HG03066 (cell line): Measurements from ENCODE around the gene SLC26A1.

ENCODE experiments used
- ATAC-seq: cut with Tn5 transposase; IDR thresholded peaks from one replicate; pipeline ENCODE4 v1.9.1; 2021; ENCODE audit warnings: low read depth; ENCODE audit not compliant: unreplicated experiment

SLC26A1 gene

DNA sequence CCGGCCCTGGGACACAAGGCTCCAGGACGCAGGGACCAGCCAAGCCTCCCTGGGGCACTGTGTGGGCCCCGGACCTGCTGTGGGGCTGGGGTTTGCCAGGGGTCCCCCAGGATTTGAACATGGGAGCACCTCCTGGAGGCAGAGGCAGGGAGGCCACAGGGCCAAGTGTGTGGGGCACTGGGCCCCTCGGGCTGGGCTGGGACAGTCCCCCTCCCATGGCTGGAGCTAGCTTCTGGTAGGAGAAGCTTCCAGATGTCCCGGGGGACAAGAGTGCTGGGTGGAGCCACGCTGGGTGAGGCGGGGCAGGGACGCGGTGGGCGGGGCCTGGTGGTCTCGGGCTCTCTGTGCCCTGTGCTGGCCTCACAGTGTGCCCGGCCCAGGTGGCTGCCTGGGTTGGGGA lies 36.8 kb upstream of the SLC26A1 start:
- ATAC-seq = no peak

- ATAC-seq = no peak
These were observed 36.3 kb upstream of the SLC26A1 start for GRCh38 chr4:1029529-1029928.

DNA sequence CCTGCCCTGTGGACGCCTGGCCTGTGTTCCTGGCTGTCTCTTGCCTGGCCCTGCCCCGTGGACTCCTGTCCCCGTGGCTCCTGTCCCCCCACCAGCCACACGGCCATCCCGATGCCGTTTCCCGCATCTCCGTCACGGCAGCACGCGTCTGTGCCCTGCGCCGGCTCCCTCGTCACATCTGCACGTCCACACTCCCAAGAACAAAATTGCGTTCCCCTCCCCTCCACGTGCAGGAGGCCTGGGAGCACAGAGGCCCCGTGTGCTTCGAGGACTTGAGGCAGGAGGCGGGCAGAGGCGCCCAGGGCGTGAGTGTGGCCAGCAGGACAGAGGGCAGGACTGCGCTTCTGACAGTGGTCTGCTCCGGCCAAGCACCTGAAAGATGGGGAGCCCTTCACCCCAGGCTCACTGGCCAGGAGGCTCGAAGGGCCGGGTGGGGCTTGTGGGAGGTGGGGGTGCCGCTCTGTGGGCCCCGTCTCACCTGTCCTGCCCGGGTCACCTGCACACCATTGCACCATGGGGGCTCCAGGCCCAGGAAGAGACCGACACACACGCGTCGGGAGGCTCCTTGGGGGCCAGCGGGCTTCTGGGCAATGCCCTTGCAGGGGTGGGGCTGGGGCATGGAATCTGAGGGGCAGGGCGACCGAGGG lies 35.5 kb upstream of the SLC26A1 start:
- ATAC-seq = no peak

GRCh38 chr4:1027915-1028238 lies 34.7 kb upstream of the SLC26A1 start:
- ATAC-seq = no peak

GRCh38 chr4:1027219-1027914 lies 34.2 kb upstream of the SLC26A1 start:
- ATAC-seq = no peak

DNA sequence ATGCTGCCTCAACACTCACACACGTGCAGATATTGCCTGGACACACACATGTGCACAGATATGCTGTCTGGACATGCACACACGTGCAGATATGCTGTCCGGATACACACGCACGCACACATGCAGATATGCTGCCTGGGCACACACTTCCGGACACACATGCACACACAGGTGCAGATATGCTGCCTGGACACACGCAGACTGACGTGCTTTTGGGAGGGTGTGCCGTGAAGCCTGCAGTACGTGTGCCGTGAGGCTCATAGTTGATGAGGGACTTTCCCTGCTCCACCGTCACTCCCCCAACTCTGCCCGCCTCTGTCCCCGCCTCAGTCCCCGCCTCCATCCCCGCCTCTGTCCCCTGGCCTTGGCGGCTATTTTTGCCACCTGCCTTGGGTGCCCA lies 32.9 kb upstream of the SLC26A1 start:
- ATAC-seq = peak; percentile 60

GRCh38 chr4:1024882-1025545 lies 31.8 kb upstream of the SLC26A1 start:
- no peak for ATAC-seq

DNA sequence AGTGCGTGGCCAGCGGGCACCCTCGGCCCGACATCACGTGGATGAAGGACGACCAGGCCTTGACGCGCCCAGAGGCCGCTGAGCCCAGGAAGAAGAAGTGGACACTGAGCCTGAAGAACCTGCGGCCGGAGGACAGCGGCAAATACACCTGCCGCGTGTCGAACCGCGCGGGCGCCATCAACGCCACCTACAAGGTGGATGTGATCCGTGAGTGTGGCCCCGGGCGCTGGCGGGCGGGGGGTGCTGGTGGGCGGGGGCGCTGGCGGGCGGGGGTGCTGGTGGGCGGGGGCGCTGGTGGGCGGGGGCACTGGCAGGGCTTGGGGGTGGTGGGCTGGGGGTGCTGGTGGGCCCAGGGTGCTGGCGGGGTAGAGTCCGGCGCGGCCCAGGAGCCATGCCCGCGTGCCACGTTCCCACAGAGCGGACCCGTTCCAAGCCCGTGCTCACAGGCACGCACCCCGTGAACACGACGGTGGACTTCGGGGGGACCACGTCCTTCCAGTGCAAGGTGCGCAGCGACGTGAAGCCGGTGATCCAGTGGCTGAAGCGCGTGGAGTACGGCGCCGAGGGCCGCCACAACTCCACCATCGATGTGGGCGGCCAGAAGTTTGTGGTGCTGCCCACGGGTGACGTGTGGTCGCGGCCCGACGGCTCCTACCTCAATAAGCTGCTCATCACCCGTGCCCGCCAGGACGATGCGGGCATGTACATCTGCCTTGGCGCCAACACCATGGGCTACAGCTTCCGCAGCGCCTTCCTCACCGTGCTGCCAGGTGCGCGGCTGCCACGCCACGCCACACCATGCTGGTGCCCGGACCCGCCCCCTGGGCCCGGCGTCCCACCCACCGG lies 30.9 kb upstream of the SLC26A1 start:
- no peak for ATAC-seq

DNA sequence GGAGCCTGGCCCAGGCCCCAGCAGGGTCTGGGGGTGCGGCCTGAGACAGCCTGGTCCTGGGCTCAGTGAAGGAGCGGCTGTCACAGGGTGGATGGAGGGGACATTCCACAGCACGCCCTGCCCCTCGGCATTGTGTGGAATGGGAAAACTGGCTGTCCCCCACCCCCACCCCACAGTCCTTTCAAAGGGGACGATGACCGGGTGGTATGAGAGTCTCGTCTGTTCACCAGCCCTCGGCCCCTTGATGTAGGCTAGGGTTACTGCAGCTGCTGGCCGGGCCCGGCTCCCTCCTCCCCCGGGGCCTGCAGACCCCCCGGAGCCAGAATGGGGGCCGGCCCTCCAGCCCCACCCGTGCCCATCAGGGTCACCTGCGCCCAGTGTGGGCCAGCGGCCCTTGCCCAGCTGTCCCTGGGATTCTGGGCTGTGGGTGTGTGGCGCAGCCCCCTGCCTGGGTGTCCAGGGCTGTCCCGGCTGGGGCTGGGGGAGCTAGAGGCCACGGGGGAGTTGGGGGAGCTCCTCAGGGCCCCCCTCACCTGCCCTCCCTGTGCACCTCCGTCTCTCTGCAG lies 30.0 kb upstream of the SLC26A1 start:
- no peak for ATAC-seq

DNA sequence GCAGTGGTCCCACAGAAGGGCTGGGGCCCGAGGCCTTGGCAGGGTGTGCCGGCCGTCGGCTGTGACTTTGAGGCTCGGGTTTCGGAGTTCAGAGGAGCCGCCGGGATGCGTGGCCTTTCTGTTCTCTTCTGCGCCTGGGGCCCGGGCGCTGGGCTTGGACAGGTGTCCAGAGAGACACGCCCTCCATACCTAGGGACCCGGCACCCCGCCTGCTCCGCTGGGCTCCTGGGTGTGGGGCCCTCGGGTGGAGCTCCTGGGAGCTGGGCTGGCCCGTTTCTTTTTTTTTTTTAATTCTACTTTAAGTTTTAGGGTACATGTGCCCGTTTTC lies 29.5 kb upstream of the SLC26A1 start:
- no peak for ATAC-seq

- no peak for ATAC-seq
These were observed 29.0 kb upstream of the SLC26A1 start for GRCh38 chr4:1022051-1022738.

- ATAC-seq = peak; percentile 80
These were observed 28.3 kb upstream of the SLC26A1 start for GRCh38 chr4:1021386-1022050.

DNA sequence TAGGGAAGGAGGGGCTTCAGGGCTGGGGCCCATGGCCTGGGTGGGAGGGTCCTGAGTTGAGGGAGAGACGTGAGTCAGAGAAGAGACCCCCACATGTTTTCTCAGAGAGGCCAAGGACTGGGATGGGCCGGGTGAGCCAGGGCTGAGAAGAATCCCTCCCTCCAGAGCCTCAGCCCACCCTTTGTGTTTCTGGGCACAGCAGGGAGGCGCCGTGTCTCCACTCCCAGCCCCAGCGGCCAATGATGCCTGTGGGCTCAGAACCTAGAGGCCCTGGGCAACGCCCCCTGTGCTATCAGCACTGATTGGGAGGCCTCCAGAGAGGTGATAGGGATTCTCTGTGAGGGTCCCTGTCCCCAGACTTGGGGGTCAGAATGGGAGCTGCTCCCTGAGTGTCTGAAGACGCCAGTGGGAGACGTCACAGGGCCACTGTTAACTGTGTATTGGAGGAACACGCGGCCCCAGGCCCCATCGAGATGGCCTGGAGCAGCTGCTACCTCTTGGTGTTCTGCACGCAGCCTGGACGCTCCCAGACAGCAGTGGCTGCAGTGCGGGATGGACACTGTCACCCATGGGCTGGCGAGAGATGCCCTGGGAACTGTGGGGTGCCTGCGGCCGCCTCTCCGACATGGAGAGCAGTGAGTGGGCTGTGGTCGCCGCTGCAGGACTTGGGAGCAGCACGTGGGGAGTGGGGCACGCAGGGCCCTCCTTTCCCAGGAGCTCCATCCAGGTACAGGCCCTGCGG lies 26.7 kb upstream of the SLC26A1 start:
- ATAC-seq = no peak

DNA sequence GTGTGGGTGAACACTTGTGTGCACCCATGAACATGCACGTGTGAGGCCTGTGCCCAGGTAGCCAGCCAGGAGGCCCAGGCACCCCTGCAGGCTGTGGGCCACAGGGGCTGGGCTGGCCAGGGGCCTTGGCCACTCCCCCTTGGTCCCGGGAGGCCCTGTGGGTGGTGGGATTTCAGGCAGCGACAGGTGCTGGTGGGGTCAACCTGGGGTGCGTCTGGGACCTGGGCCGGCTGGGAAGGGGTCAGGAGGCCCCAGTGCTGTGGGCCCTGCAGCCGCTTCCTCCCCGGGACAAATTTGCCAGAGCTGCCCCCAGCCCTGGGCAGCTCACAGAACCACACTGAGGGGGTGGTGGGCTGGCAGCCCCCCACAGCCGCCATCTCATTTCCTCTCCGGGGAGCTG lies 26.1 kb upstream of the SLC26A1 start:
- ATAC-seq = no peak

GRCh38 chr4:1018147-1019020 lies 25.2 kb upstream of the SLC26A1 start:
- no peak for ATAC-seq

DNA sequence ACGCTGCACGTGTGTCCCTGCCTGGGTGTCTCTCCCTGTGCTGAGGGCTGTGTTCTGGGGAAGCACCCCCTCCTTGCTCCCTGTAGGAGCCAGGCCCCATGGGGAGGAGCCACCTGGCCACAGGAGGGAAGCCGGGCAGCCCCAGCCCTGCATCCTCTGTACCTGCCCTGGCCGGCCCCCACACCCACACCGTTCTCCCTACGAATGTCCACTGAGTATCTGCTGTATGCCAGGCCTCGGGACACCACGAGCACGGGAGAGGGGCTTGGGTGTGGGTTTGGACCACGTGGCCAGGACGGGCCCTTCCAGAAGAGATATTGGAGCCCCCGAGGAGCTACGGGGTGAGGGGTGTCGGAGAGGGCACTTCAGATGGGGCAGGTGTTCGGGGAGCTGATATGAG lies 24.5 kb upstream of the SLC26A1 start:
- no peak for ATAC-seq

GRCh38 chr4:1017211-1017610 lies 24.0 kb upstream of the SLC26A1 start:
- ATAC-seq = no peak

GRCh38 chr4:1015746-1016145 lies 22.5 kb upstream of the SLC26A1 start:
- ATAC-seq = no peak
